Measurements from ENCODE around the gene SLK. TPM values are rescaled to one million over a fixed set of nuclear protein-coding genes. Genes with fewer than 3 reads are reported as not detected.

SLK gene
- total and polyA plus RNA-seq, 2 of the 13 experiments (the other 11 are each of a cell fraction or from before 2014, with no cell fraction given): 3.4 to 22.8 TPM

GRCh38 chr10:103918053-103918846, 48.7 kb upstream of the SLK start, which contains the start of gene STN1 (continued):
- TF ChIP-seq ZNF318 (CRISPR knock-in tag; IDR thresholded peaks at IDR 0.05): no peak
- TF ChIP-seq SATB2 (CRISPR knock-in tag; IDR thresholded peaks at IDR 0.05): no peak
- no peak for TF ChIP-seq JUND (CRISPR knock-in tag; IDR thresholded peaks at IDR 0.05)
- TF ChIP-seq SMAD9 (CRISPR knock-in tag; IDR thresholded peaks at IDR 0.05): no peak
- TF ChIP-seq SRSF4 (IDR thresholded peaks at IDR 0.05; ENCODE audit: low read depth, low read length, poor library complexity, severe bottlenecking): no peak
- no peak for TF ChIP-seq FLYWCH1 (CRISPR knock-in tag; IDR thresholded peaks at IDR 0.05)
- no peak; the same call in 1 of the 2 replicates for TF ChIP-seq MXD4 (CRISPR knock-in tag; IDR thresholded peaks at IDR 0.05)
- TF ChIP-seq ZNF660 (CRISPR knock-in tag; IDR thresholded peaks at IDR 0.05; ENCODE audit: borderline replicate concordance, low read depth): no peak
- TF ChIP-seq JARID2 (CRISPR knock-in tag; IDR thresholded peaks at IDR 0.05; ENCODE audit: insufficient replicate concordance): no peak
- TF ChIP-seq TBP (CRISPR knock-in tag; IDR thresholded peaks at IDR 0.05): no peak
- peak; percentile 70 for TF ChIP-seq THAP11 (CRISPR knock-in tag; IDR thresholded peaks at IDR 0.05)
- TF ChIP-seq FOXK1 (CRISPR knock-in tag; IDR thresholded peaks at IDR 0.05; ENCODE audit: borderline replicate concordance, low read depth): no peak
- no peak for TF ChIP-seq PRDM4 (CRISPR knock-in tag; IDR thresholded peaks at IDR 0.05; ENCODE audit: borderline replicate concordance)
- TF ChIP-seq MED1 (CRISPR knock-in tag; IDR thresholded peaks at IDR 0.05): peak; percentile 83
- 0 out of 2 replicates have a peak, but pooled peaks have one; percentile 9 for TF ChIP-seq ZBTB4 (CRISPR knock-in tag; IDR thresholded peaks at IDR 0.05; ENCODE audit: borderline replicate concordance)

Data from HepG2 (cell line).